Loucy (cell line): ENCODE data around the gene DDX25.

Experiments used
- EZH2phosphoT487 ChIP-seq: fragments of 200-600 bp; IDR thresholded peaks from 2 replicates; pipeline ENCODE4 v1.6.1; 2018; ENCODE audit warnings: antibody characterized with exemption, mild to moderate bottlenecking, moderate library complexity, borderline replicate concordance
- TF ChIP-seq, protein P1 (sequence below): fragments of 200-600 bp; sonication (generic); conservative IDR thresholded peaks from 2 replicates; pipeline ENCODE4 v1.5.1; 2014; ENCODE audit warnings: mild to moderate bottlenecking, antibody characterized with exemption, low read length

DNA sequence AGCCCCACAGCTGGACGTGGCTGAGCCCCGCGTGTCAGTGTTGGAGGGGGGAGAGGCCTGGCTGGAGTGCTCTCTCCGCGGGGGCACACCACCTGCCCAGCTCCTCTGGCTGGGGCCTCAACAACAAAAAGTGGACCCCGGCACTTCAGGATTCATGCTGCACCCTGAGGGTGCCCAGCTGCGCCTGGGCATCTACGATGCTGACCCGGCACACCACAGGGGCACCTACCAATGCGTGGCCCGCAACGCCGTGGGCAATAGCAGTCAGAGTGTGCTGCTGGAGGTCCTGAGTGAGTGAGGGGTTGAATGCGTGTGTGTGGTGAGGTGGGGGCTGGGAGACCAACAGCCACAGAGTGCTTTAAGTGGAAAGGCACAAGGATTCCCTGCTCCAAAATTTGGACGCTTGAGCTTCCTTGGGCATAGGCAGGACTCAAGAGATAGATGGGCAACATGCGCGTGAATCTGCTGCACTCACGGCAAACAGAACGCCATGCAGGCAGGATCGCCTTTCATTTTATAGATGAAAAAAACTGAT is 49.2 kb downstream of the DDX25 start:
- TF ChIP-seq, protein P1, sequence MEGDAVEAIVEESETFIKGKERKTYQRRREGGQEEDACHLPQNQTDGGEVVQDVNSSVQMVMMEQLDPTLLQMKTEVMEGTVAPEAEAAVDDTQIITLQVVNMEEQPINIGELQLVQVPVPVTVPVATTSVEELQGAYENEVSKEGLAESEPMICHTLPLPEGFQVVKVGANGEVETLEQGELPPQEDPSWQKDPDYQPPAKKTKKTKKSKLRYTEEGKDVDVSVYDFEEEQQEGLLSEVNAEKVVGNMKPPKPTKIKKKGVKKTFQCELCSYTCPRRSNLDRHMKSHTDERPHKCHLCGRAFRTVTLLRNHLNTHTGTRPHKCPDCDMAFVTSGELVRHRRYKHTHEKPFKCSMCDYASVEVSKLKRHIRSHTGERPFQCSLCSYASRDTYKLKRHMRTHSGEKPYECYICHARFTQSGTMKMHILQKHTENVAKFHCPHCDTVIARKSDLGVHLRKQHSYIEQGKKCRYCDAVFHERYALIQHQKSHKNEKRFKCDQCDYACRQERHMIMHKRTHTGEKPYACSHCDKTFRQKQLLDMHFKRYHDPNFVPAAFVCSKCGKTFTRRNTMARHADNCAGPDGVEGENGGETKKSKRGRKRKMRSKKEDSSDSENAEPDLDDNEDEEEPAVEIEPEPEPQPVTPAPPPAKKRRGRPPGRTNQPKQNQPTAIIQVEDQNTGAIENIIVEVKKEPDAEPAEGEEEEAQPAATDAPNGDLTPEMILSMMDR = no peak
- TF ChIP-seq EZH2phosphoT487 = no peak
